ENCODE results near the gene NCCRP1.

The NCCRP1 gene

GRCh38 chr19:39196860-39197562, at the start of gene NCCRP1:
Gene NCCRP1 (plus strand): TSS chr19:39196964. CDS start chr19:39196983, 19 bp downstream.
- DNase-seq, result no peak

GRCh38 chr19:39147480-39147879, 49.3 kb upstream of the NCCRP1 start:
- no peak for DNase-seq

GRCh38 chr19:39148939-39149529, 47.7 kb upstream of the NCCRP1 start:
- DNase-seq, result no peak

- no peak for DNase-seq
Measured at GRCh38 chr19:39150235-39150634, 46.5 kb upstream of the NCCRP1 start.

GRCh38 chr19:39150807-39151600, 45.8 kb upstream of the NCCRP1 start:
- no peak for DNase-seq

GRCh38 chr19:39152066-39152465, 44.7 kb upstream of the NCCRP1 start:
- no peak for DNase-seq

- DNase-seq, result no peak
Measured at GRCh38 chr19:39154100-39154628, 42.6 kb upstream of the NCCRP1 start.

GRCh38 chr19:39154629-39155100, 42.1 kb upstream of the NCCRP1 start:
- DNase-seq, result no peak

- DNase-seq, result no peak
Measured at GRCh38 chr19:39155114-39155700, 41.6 kb upstream of the NCCRP1 start.

GRCh38 chr19:39155741-39156140, 41.0 kb upstream of the NCCRP1 start:
- DNase-seq, result no peak

- DNase-seq, result peak in 1 of 2 experiments; percentile 5
Measured at GRCh38 chr19:39156326-39157230, 40.2 kb upstream of the NCCRP1 start.

- DNase-seq, result no peak
Measured at GRCh38 chr19:39157275-39157996, 39.3 kb upstream of the NCCRP1 start.

GRCh38 chr19:39157997-39158389, 38.8 kb upstream of the NCCRP1 start:
- no peak for DNase-seq

- DNase-seq, result no peak
Measured at GRCh38 chr19:39158646-39159260, 38.0 kb upstream of the NCCRP1 start.

GRCh38 chr19:39160523-39160861, 36.3 kb upstream of the NCCRP1 start:
- no peak for DNase-seq

GRCh38 chr19:39160889-39161672, 35.7 kb upstream of the NCCRP1 start:
- no peak for DNase-seq

- DNase-seq, result no peak
Measured at GRCh38 chr19:39162441-39163043, 34.2 kb upstream of the NCCRP1 start.

- DNase-seq, result no peak
Measured at GRCh38 chr19:39163621-39164020, 33.1 kb upstream of the NCCRP1 start.

- no peak for DNase-seq
Measured at GRCh38 chr19:39164289-39164688, 32.5 kb upstream of the NCCRP1 start.

- DNase-seq, result no peak
Measured at GRCh38 chr19:39165857-39166256, 30.9 kb upstream of the NCCRP1 start.
